Measurements from ENCODE around the gene KCNJ2.
A peak's percentile ranks its signal among the peaks of the same experiment; 100 is the strongest.

KCNJ2 gene

DNA sequence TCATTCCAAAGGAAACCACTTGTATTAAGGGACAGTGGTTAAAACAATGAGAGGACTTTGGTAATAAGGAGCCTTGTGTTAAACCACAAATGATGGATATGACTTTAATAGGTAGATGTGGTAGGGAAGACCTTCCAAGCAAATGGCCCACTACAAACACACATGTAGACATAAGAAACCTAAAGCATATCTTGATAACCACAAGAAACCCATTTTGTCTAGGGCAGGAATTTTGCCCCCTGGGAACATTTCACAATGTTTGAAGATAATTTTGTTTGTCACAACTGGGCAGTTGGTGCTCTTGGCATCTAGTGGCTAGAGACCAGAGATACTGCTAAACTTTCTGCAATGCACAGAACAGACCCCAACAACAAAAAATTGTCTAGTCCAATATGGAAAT lies 25.8 kb downstream of the KCNJ2 start:
- FAIRE-seq, result no peak
- no peak for DNase-seq (ENCODE audit: extremely low spot score, insufficient read length, low read depth)

- FAIRE-seq (no peak), DNase-seq (ENCODE audit: extremely low spot score, insufficient read length, low read depth) (no peak)
Observed at GRCh38 chr17:70201872-70202419, 32.6 kb downstream of the KCNJ2 start.

GRCh38 chr17:70202840-70203239 lies 33.5 kb downstream of the KCNJ2 start:
- no peak for FAIRE-seq
- no peak for DNase-seq (ENCODE audit: extremely low spot score, insufficient read length, low read depth)

DNA sequence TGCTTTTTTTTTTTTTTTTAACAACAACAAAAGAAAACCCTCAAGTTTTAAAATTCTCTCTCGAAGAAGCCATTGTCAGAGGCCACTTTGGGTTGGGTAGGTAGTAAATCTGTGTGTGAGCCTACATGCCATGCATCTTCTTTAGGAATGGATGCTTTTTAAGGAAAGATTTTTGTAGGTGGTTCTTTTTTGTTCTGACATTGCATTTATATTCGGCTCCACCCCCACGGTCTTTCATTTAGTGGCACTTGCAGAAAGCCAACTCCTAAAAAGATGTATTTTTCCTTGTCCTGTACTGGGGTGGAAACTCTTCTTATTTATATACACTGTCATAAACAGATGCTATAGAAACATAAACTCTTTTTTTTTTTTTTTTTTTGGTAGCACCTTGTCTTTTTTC lies 35.1 kb downstream of the KCNJ2 start:
- FAIRE-seq (no peak), DNase-seq (ENCODE audit: extremely low spot score, insufficient read length, low read depth) (no peak)

DNA sequence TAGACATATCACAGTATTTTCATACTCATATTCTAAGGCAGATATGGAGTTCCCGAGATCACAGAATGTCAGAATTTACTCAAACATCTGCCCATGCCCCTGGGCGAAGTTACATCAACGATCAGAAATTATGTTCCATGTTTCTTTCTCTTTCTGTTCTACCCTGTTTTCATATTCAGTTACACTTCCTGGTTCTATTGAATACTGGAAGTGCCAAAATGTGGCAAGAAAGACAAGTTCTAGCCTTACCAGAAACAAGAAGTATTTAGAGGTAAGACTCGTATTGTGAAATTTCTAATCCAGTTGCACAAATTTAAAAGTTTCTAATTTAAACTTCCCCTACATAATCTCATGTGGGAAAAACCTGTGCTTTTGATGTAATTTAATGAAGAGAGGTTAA lies 36.1 kb downstream of the KCNJ2 start:
- no peak for DNase-seq (ENCODE audit: extremely low spot score, insufficient read length, low read depth)
- peak; percentile 21 for FAIRE-seq

- DNase-seq (ENCODE audit: extremely low spot score, insufficient read length, low read depth), result no peak
- peak; percentile 21 for FAIRE-seq
Observed at GRCh38 chr17:70206361-70207010, 37.2 kb downstream of the KCNJ2 start.

GRCh38 chr17:70207184-70207583 lies 37.9 kb downstream of the KCNJ2 start:
- FAIRE-seq (no peak), DNase-seq (ENCODE audit: extremely low spot score, insufficient read length, low read depth) (no peak)

DNA sequence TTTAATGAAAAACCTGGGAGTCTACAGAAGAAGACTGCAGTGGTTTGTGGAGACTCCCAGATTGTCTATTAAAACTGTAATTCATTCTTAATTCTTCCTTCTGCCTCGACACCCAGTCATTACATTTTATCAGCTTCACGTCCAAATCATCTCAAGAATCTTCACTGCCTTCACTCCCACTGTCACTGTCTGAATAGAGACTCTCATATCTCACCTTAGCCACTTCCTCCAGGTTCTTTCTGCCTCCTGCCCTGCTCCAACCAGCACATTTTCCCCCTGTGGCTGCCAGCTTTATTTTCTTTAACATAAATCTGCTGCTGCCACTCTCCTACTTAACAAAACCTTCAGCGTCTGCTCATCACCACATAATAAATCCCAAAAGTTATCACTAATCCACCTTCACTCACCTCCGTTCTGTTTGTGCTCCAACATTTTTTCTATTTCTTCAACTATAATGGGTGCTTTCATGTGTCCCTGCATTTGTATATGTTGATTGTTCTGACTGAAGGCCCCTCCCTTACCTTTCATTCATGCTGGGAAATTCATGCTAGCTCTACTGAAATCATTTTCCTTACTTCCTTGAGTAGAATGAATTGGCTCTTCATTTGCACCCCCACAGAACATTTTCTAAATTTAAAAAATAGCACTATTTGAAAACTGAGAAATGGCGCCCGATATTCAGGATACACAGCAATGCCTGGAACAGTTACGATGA lies 38.9 kb downstream of the KCNJ2 start:
- DNase-seq (ENCODE audit: extremely low spot score, insufficient read length, low read depth) (no peak), FAIRE-seq (no peak)

DNA sequence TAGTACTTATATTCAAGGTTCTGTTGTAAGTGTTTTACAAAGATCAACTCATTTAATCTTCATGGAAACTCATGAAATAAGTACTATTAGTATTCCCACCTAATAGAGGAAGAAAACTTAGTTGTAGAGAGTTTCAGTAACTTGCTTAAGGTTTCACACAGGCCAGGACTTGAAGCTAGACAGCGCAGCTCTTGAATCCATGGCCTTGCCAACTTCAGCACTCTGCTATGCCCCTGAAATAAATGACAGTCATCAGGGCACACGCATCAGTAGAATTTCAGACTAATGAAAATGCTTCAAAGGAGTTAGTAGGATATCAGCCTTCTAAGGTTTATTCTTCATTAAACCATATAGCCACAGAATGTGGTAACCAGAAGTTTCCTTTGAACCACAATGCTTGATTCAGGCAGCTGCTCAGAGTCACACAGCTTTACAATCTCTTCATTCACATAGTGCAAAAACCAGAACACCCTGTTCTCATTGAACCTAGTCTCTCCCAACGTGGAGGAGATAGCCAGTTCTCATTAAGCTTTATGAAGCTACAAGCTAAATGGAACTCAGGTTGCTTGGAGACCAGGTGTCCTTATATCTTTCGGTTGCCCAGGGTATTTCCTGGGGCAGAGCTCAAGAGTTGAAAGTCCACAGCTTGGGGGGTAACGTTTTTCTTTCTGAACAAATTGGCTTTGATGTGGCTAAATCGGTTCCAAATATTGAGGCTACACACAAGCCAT lies 39.7 kb downstream of the KCNJ2 start:
- FAIRE-seq (peak; percentile 24), DNase-seq (ENCODE audit: extremely low spot score, insufficient read length, low read depth) (no peak)

GRCh38 chr17:70215656-70216055 lies 46.3 kb downstream of the KCNJ2 start:
- FAIRE-seq (no peak), DNase-seq (ENCODE audit: extremely low spot score, insufficient read length, low read depth) (no peak)

DNA sequence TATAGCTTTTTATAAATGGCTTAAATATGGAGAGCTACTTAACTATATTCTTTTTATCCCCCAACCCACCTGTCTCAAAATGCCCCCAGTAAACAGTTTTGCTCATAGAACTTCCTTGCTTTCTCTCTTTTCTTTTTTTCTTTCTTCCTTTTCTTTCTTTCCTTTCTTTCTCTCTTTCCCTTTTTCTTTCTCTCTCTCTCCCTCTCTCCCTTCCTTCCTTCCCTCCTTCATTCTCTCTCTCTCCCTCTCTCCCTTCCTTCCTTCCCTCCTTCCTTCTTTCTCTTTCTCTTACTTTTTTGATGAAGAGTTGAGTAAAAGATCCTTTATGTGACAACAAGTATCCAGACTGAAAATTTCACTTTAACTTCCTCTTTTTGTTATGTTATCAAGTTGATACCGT lies 48.2 kb downstream of the KCNJ2 start:
- no peak for DNase-seq (ENCODE audit: extremely low spot score, insufficient read length, low read depth)
- FAIRE-seq, result no peak

DNA sequence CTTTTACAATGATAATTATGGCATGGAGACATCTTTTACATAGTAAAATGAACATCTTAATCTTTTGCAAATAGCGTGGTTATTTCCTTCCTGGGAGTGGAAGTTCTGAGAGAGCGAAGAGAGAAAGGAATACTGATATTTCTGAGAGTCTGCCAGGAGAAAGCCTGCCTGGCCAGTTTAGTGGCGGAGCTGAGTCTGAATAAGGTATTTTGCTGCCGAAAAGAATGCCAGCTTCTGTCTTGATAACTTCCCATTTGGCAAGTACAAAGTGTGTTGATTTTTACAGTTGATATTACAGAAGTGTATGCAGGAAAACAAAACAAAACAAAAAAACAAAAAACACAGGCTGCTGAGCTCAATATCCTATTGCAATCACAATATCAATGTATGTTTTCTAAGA lies 55.9 kb downstream of the KCNJ2 start:
- FAIRE-seq (no peak), DNase-seq (ENCODE audit: extremely low spot score, insufficient read length, low read depth) (no peak)
